GM12874 (cell line): ENCODE measurements around the gene GET3.

ENCODE experiments used
- CTCF ChIP-seq: IDR thresholded peaks from 2 replicates; pipeline ENCODE4 v1.5.1; 2011; ENCODE audit warnings: low read depth, mild to moderate bottlenecking, control low read depth, low read length, moderate library complexity; ENCODE audit not compliant: insufficient read depth

The GET3 gene

GRCh38 chr19:12730064-12730463 is 7.2 kb upstream of the GET3 start:
- no peak for TF ChIP-seq CTCF

DNA sequence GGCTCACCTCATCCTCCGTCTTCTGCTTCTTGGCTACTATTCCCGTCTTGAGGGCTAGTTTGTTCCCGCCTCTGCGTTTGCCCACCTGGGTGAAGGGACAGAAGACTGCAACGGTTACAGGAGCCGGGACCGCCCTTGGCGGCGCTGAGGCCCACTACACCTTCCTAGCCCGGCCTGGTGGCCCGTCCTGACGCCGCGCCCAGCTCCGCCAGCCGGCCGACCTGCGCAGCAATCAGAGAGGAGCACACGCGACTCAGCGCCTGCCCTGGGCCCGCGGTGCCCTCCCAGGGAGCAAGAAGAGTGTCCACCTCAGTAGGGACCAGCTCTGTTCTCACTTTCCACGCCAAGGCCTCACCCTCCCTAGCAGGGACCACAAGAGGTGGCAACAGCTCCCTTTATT is 6.0 kb upstream of the GET3 start:
- no peak for TF ChIP-seq CTCF

GRCh38 chr19:12733369-12734214 is 3.7 kb upstream of the GET3 start:
- peak; percentile 68 for TF ChIP-seq CTCF

DNA sequence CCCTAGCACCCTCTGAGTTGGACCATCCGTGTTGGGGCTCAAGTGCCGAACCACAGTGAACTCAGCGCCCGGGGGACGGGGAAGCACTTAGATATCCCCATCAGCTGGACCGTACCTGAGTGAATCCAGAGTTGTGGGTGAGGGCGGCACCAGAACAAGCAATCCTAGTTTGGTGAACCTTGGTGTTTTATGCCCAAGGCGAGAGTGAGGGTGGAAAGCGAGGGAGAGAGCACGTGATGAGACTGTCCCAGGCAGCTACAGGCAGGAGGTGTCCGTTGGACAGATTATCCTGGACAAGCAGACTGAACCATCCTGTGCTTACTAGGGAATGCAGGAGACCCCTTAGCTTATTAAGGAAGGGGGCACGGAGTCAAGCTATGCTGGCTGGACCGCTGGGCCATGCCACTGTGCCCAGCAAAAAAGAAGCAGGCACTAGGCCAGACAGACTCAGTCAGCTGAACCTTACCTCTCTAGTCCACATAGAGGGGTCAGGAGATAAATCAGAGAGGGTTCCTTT is 596 bp downstream of the GET3 start:
- TF ChIP-seq CTCF, result no peak

GRCh38 chr19:12745166-12745897 is 8.0 kb downstream of the GET3 start:
- no peak for TF ChIP-seq CTCF

- TF ChIP-seq CTCF, result no peak
These were observed 11.2 kb downstream of the GET3 start for GRCh38 chr19:12748489-12748888.

- no peak for TF ChIP-seq CTCF
These were observed 12.7 kb downstream of the GET3 start for GRCh38 chr19:12749938-12750521.
